ENCODE results near the gene NABP2. TPM values are rescaled to one million over a fixed set of nuclear protein-coding genes. Genes with fewer than 3 reads are reported as not detected.
A peak's percentile ranks its signal among the peaks of the same experiment; 100 is the strongest.
"Not testable (repeated sequence)": the region's sequence is repeated elsewhere in the genome, so short reads cannot be mapped to it uniquely, and the experiment has no call there.

The NABP2 gene
- polyA plus RNA-seq, 1 donor from 2014 or later, result 54.3 TPM

DNA sequence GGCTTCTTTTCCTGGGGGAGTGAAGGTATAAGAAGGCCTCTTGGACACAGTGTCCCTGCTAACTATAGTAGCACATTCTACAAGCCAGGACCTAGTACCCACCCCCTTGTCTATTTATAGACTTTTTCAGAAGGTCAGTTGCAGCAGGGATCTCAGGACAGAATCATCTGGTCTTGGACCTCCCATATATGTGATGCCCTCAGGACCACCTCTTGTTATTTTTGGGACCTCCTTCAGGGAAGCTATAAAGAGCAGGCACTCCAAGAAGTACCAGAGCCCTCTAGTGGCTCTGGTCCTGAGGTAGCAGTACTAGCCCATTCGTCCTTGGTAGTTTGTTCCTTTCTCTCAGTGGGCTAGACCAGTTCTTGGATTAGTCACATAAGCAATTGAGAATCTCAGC, 46.9 kb downstream of the NABP2 start:
- Histone ChIP-seq H3F3A (ENCODE audit: insufficient read depth, low read length, poor library complexity, severe bottlenecking) (no peaks in the 10 kb centered on the region), H3K4me3 (ENCODE audit: low read length) (no peak overlapping the region), H3K4me2 (ENCODE audit: low read length) (no peak overlapping the region), H3K27me3 (ENCODE audit: insufficient read depth, low read depth, low read length) (no peaks in the 10 kb centered on the region), H3K27ac (ENCODE audit: low read length) (no peak overlapping the region), H3K9ac (ENCODE audit: low read length) (no peak overlapping the region), H3K36me3 (ENCODE audit: insufficient read depth, low read length) (peaks cover 5% of the 10 kb centered on the region), H4K20me1 (ENCODE audit: insufficient read depth) (no peaks in the 10 kb centered on the region), H2AFZ (ENCODE audit: low read depth, low read length) (no peak overlapping the region), H3K9me3 (ENCODE audit: low read length) (no peaks in the 10 kb centered on the region), H3K9me2 (ENCODE audit: insufficient read depth, low read length) (no peaks in the 10 kb centered on the region), H3K79me2 (replicated peaks; ENCODE audit: insufficient read depth, low read length) (no peaks in the 10 kb centered on the region)
- TF ChIP-seq, protein P1, sequence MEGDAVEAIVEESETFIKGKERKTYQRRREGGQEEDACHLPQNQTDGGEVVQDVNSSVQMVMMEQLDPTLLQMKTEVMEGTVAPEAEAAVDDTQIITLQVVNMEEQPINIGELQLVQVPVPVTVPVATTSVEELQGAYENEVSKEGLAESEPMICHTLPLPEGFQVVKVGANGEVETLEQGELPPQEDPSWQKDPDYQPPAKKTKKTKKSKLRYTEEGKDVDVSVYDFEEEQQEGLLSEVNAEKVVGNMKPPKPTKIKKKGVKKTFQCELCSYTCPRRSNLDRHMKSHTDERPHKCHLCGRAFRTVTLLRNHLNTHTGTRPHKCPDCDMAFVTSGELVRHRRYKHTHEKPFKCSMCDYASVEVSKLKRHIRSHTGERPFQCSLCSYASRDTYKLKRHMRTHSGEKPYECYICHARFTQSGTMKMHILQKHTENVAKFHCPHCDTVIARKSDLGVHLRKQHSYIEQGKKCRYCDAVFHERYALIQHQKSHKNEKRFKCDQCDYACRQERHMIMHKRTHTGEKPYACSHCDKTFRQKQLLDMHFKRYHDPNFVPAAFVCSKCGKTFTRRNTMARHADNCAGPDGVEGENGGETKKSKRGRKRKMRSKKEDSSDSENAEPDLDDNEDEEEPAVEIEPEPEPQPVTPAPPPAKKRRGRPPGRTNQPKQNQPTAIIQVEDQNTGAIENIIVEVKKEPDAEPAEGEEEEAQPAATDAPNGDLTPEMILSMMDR (IDR thresholded peaks at IDR 0.05; ENCODE audit: poor library complexity, severe bottlenecking), result peak; percentile 35
- TF ChIP-seq RAD21 (conservative IDR thresholded peaks at IDR 0.05), result no peak

DNA sequence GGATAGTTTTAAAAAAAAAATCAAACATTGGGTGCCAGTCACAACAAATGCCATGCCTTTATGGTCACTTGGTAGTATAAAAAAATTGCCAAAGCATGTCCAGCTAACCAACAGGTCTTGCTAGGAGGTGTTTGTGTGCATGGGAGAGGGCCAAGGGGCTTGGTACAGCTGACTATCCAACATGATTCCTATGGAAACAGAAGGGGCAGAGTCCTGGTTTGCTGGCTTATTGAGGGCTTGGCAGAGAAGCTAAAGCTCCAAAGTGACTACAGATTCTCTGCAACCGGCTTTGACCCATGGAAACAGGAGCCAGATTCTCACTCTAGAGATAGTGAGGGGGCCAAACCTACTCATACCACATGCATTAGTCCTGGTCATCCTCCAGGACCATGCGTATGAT, 48.3 kb downstream of the NABP2 start:
- not testable (repeated sequence) for H3F3A ChIP-seq (ENCODE audit: insufficient read depth, low read length, poor library complexity, severe bottlenecking); H3K9me2 ChIP-seq (ENCODE audit: insufficient read depth, low read length); H3K4me2 ChIP-seq (ENCODE audit: low read length); H3K36me3 ChIP-seq (ENCODE audit: insufficient read depth, low read length); H3K9ac ChIP-seq (ENCODE audit: low read length); H3K4me3 ChIP-seq (ENCODE audit: low read length); H3K27ac ChIP-seq (ENCODE audit: low read length); H4K20me1 ChIP-seq (ENCODE audit: insufficient read depth); H2AFZ ChIP-seq (ENCODE audit: low read depth, low read length); H3K9me3 ChIP-seq (ENCODE audit: low read length); H3K79me2 ChIP-seq (replicated peaks; ENCODE audit: insufficient read depth, low read length); H3K27me3 ChIP-seq (ENCODE audit: insufficient read depth, low read depth, low read length)

DNA sequence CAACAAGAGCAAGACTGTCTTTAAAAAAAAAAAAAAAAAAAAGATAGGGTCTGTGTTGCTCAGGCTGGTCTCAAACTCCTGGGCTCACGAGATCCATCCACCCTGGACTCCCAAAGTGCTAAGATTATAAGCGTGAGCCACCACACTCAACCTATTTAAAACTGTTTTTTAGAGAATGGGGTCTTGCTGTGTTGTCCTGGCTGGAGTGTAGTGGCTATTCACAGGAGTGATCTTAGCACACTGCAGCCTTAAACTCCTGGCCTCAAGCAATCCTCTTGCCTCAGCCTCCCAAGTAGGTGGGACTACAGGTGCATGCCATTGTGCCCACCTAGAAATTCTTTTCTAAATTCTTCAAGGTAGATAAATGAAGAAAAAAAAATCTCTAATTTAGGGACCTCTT, 50.2 kb downstream of the NABP2 start:
- Histone ChIP-seq H4K20me1 (ENCODE audit: insufficient read depth) (no peaks in the 10 kb centered on the region), H3K9me3 (ENCODE audit: low read length) (no peaks in the 10 kb centered on the region), H3K27ac (ENCODE audit: low read length) (no peak overlapping the region), H3K4me2 (ENCODE audit: low read length) (no peak overlapping the region), H3K36me3 (ENCODE audit: insufficient read depth, low read length) (peaks cover 7% of the 10 kb centered on the region), H3K9me2 (ENCODE audit: insufficient read depth, low read length) (no peaks in the 10 kb centered on the region), H3K9ac (ENCODE audit: low read length) (no peak overlapping the region), H2AFZ (ENCODE audit: low read depth, low read length) (no peak overlapping the region), H3K4me3 (ENCODE audit: low read length) (no peak overlapping the region), H3F3A (ENCODE audit: insufficient read depth, low read length, poor library complexity, severe bottlenecking) (no peaks in the 10 kb centered on the region), H3K27me3 (ENCODE audit: insufficient read depth, low read depth, low read length) (no peaks in the 10 kb centered on the region), H3K79me2 (replicated peaks; ENCODE audit: insufficient read depth, low read length) (no peaks in the 10 kb centered on the region)
- TF ChIP-seq EZH2 (IDR thresholded peaks at IDR 0.05; ENCODE audit: borderline replicate concordance, insufficient read depth, low read length, poor library complexity, severe bottlenecking) (no peak), POLR2AphosphoS5 (IDR thresholded peaks at IDR 0.05) (no peak), MXI1 (conservative IDR thresholded peaks at IDR 0.05; ENCODE audit: poor library complexity, severe bottlenecking) (no peak), SMC3 (conservative IDR thresholded peaks at IDR 0.05; ENCODE audit: poor library complexity) (no peak), TAF1 (IDR thresholded peaks at IDR 0.05; ENCODE audit: low read depth) (no peak), EP300 (conservative IDR thresholded peaks at IDR 0.05; ENCODE audit: poor library complexity, severe bottlenecking) (no peak), RAD21 (conservative IDR thresholded peaks at IDR 0.05) (no peak)
- TF ChIP-seq, protein P1 (IDR thresholded peaks at IDR 0.05; ENCODE audit: poor library complexity, severe bottlenecking), result no peak
- TF ChIP-seq, protein P2, sequence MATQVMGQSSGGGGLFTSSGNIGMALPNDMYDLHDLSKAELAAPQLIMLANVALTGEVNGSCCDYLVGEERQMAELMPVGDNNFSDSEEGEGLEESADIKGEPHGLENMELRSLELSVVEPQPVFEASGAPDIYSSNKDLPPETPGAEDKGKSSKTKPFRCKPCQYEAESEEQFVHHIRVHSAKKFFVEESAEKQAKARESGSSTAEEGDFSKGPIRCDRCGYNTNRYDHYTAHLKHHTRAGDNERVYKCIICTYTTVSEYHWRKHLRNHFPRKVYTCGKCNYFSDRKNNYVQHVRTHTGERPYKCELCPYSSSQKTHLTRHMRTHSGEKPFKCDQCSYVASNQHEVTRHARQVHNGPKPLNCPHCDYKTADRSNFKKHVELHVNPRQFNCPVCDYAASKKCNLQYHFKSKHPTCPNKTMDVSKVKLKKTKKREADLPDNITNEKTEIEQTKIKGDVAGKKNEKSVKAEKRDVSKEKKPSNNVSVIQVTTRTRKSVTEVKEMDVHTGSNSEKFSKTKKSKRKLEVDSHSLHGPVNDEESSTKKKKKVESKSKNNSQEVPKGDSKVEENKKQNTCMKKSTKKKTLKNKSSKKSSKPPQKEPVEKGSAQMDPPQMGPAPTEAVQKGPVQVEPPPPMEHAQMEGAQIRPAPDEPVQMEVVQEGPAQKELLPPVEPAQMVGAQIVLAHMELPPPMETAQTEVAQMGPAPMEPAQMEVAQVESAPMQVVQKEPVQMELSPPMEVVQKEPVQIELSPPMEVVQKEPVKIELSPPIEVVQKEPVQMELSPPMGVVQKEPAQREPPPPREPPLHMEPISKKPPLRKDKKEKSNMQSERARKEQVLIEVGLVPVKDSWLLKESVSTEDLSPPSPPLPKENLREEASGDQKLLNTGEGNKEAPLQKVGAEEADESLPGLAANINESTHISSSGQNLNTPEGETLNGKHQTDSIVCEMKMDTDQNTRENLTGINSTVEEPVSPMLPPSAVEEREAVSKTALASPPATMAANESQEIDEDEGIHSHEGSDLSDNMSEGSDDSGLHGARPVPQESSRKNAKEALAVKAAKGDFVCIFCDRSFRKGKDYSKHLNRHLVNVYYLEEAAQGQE (IDR thresholded peaks at IDR 0.05; ENCODE audit: borderline replicate concordance), result no peak

Data from neural cell (in vitro differentiated cells).